HPDE6-E6E7 (cell line): ENCODE measurements around the gene PARD3B.

ENCODE experiments used
- DNase-seq: peaks from one replicate; pipeline ENCODE4 v3.0.0; 2011; ENCODE audit warnings: missing footprints; ENCODE audit errors: extremely low spot score

Gene PARD3B

DNA sequence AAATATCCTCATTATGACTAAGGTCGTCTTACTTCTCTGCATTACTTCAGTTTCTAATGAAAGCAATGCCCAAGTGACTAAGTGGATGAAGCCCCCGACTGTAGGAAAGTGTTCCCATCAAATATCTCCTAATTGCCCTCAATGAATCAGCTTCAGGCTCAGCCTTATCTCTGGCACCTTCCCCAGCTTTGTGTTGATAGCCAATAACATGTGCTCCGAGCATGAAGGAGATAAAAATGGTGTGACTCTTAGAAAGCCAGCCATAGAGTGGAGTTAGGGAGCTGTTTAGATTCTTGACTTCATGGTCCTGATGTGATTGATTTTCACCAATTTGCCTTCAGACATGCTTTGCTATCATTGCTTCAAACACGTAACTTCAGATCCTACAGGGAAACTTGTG lies 797.8 kb downstream of the PARD3B start:
- no peak for DNase-seq

DNA sequence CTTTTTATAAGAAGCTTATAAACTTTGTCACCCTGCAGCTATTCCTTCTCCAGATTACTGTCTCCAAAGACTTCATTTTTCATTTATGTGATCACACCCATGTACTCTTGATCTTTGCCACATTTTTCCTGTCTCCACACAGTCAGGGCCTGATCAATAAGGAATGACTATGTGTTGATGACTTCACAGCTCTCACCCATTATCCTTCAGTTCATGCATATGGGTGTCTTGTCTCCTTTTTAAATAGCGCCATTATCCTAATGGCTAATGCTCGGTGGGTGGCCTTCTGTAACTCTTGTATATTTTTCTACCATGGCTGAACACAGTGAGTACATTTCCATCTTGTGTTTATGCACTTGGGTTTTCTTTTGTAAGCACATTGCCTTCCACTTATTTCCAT lies 801.4 kb downstream of the PARD3B start:
- DNase-seq = no peak

GRCh38 chr2:205347899-205348298 lies 802.6 kb downstream of the PARD3B start:
- DNase-seq = no peak

- no peak for DNase-seq
Observed at GRCh38 chr2:205352094-205352493, 806.8 kb downstream of the PARD3B start.

GRCh38 chr2:205352593-205352992 lies 807.3 kb downstream of the PARD3B start:
- no peak for DNase-seq

DNA sequence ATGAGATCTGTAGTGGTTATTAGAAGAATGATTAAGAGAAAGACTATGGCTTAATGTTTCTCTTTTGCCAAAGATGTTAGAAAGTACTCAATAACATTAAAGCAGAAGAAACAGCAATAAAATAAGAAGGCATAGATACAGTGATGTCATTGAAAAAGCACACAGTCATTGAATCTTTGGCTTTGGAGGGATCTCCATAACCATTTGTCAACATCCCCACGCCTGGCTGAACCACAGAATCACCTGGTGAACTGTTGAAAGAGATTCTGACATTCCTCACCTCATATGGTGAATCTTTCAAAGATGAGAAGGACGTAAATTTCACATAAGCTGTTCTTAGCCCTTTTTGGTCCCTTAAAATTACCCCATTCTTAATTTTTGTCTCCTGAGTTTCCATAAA lies 812.5 kb downstream of the PARD3B start:
- DNase-seq = no peak

GRCh38 chr2:205358351-205358815 lies 813.1 kb downstream of the PARD3B start:
- no peak for DNase-seq

GRCh38 chr2:205361272-205361671 lies 816.0 kb downstream of the PARD3B start:
- no peak for DNase-seq

GRCh38 chr2:205361970-205362369 lies 816.7 kb downstream of the PARD3B start:
- DNase-seq = no peak

- DNase-seq = no peak
Observed at GRCh38 chr2:205364261-205364660, 819.0 kb downstream of the PARD3B start.

GRCh38 chr2:205366336-205367060 lies 821.2 kb downstream of the PARD3B start:
- DNase-seq = no peak

GRCh38 chr2:205367331-205367935 lies 822.2 kb downstream of the PARD3B start:
- DNase-seq = no peak

- DNase-seq = no peak
Observed at GRCh38 chr2:205369813-205370212, 824.5 kb downstream of the PARD3B start.

DNA sequence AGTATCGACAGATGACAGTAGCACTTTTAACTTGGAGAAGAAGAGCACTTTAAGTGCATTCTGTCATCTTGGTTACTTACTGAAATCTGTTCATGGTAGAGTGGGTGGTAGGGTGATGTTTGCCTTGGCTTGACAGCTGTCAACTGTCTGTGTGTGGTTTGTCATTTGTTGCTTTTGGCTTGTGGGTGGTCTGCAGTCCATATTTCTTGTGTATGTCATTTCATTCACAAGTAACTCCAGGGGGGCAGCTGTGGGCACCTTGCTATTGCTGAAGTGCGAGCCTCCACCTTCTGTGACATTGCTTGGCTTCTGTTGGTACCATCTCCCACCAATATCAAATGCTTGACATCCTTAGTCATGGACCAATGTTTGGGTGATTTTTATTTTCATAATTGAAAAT lies 825.5 kb downstream of the PARD3B start:
- no peak for DNase-seq

DNA sequence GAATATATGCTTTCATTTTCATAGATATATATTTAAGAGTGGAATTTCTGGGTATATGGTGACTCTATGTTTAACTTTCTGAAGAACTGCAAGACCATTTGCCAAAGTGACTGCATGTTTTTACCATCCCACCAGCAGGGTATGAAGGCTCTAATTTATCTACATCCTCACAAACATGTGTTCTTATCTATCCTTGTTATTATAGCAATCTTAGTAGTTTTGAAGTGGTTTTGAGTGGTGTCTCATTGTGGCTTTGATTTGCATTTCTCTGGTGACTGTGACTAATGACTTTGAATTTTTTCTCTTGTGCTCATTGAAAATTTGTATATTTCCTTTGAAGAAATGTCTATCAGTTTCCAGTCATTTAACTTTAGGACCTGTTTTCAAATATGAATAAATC lies 826.9 kb downstream of the PARD3B start:
- DNase-seq = no peak

DNA sequence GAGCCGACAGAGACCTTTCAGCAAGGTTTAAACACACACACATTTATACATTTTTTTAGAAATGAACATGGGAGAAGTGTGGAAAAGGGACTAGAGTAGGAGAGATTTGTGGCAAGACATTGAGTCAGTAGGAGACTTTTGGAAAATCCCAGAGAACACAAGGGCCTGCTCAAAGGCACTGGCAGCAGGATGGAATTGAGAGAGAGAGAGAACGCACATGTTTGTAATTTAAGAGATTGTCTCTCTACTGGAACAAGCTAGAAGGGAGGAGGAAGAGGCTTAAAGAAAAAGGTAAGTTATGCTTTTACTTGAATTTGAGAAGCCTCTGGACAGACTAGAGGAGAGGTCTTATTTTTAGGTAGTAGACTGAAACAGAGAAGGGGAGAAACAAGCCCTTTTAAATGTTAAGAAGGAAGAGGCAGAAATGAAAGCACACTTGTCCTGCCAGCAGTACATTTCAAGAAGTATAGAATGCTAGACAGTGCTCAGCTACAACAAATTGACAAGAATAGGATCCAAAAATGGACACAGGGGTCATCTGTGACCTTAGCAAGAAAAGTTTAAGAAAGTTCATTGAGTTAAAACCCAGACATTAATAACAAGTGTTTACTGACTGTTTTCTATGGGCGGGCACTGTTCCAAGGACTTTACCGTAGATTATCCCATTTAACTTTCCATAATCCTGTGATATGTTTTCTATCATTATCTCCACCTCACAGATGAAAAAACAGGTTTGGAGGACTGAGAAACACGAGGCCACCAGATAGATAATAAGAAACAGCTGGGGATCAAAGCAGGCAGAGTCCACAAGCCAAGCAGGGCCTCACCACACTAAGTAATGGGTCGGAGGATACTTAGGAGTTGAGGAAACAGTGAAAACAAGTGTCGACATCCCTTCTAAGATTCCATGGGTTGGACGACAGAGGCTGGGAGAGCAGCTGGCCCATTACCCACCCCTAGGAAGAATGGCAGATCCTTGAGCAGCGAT lies 830.5 kb downstream of the PARD3B start:
- DNase-seq = no peak

GRCh38 chr2:205377324-205377723 lies 832.0 kb downstream of the PARD3B start:
- no peak for DNase-seq

- DNase-seq = no peak
Observed at GRCh38 chr2:205383601-205384000, 838.3 kb downstream of the PARD3B start.

- DNase-seq = no peak
Observed at GRCh38 chr2:205386109-205386508, 840.8 kb downstream of the PARD3B start.

DNA sequence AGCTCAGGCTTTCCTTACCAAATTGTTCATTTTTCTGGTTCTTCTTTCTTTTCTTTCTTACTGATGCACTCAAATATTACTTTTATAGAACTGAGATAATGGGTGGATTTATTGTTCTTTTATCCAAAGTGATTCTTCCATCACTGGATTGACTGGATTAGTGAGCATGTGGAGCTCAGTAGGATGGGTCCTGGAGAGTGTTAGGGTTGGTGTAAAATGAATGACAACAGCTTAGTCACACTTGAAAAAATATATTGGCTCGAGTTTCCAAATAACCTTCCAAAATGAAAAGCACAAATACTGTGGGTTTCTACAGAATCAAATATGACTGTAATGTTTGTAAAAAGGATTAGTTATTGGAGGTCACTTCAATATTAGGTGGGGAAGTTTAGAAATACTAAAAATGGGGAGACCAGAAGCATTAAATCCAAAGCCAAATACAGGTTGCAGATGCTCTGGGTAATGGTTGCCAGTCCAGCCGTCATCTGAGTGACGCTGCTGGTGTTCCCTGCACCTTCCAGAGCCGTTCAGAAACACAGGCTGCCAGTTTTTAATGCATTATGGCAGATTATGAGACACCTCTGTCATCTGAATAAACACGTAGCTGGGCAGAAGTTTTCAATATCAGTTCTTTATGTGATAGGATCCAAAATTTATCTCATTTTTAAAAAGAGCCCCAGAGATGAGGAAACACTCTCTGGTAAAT lies 842.2 kb downstream of the PARD3B start:
- no peak for DNase-seq

DNA sequence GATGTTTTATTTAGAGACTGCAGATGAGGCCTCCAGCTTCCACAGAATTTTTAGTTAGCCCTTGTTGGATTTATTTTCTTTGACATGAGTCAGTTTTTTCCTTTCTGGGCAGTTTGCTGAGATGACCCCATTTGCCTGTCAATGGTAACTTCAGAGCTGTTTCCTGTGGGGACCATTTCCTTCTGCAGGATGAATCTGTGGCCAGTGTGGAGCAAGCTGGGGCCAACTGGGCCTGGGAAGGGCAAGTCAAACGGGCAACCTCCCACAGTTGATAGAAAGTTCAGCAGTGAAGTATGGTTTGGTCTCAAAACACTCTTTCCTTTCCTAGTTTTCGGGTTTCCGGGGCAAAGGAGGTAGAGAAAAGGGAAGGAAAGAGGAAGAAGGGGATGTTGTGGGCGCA lies 845.6 kb downstream of the PARD3B start:
- no peak for DNase-seq

DNA sequence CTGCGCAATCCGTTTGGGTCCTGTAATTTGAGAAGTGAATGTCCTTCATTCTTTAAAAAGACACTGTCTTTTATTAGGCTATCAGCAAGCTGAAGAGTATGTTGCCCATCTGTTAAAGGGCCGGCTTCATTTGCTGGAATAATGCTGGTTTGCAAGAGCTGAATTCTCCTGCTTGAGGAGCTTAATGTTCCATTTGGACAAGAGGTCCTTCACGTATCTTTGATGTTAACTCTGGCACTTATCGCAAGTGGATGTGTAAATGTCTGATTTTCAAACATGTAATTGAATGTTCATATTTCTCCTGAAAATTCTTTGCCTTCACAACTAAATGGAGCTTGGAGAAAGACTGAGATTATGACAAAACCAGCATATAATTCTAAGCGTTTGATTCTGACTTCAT lies 856.2 kb downstream of the PARD3B start:
- DNase-seq = no peak
